ENCODE data around the gene CCDC93.

DNA sequence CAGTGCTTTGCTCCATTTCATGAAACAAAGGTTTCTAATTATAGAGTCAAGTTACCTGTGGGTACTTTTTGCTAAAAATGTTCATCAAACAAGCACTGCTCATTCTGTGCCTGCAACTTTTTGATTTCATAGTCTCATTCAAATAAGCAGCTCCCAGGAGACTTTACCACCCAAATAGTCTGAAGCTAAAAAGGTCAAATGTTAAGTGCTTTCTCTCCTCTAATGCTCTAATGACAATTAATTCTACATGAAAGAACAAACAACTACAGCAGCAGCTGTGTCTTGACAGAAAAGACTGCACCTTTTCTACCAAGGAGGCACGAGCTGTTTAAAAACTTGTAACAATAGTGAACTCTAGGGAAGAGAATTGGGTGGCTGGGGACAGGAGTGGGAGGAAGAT lies 65.3 kb downstream of the CCDC93 start:
- TF ChIP-seq, protein P1, sequence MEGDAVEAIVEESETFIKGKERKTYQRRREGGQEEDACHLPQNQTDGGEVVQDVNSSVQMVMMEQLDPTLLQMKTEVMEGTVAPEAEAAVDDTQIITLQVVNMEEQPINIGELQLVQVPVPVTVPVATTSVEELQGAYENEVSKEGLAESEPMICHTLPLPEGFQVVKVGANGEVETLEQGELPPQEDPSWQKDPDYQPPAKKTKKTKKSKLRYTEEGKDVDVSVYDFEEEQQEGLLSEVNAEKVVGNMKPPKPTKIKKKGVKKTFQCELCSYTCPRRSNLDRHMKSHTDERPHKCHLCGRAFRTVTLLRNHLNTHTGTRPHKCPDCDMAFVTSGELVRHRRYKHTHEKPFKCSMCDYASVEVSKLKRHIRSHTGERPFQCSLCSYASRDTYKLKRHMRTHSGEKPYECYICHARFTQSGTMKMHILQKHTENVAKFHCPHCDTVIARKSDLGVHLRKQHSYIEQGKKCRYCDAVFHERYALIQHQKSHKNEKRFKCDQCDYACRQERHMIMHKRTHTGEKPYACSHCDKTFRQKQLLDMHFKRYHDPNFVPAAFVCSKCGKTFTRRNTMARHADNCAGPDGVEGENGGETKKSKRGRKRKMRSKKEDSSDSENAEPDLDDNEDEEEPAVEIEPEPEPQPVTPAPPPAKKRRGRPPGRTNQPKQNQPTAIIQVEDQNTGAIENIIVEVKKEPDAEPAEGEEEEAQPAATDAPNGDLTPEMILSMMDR (conservative IDR thresholded peaks at IDR 0.05), result no peak
- no peak for TF ChIP-seq ZFX (IDR thresholded peaks at IDR 0.05)

All from C4-2B (cell line).